H1 (cell line): ENCODE measurements around the gene DACT3. TPM values are rescaled to one million over a fixed set of nuclear protein-coding genes. Genes with fewer than 3 reads are reported as not detected.

Source experiments
- KDM4A ChIP-seq: IDR thresholded peaks from one replicate; pipeline ENCODE4 v1.7.1; 2012; ENCODE audit warnings: low read depth, mild to moderate bottlenecking, moderate library complexity, low read length, inconsistent platforms; ENCODE audit not compliant: severe bottlenecking
- RAD21 ChIP-seq, 2 experiments: IDR thresholded peaks in 1 of 2; conservative IDR thresholded peaks in 1 of 2; 2 replicates each; pipeline ENCODE4 v1.6.1; 2011; ENCODE audit warnings: low read depth in 2 of 2, low read length in 2 of 2, improper control_type of control experiment in 1 of 2, inconsistent platforms in 1 of 2, mild to moderate bottlenecking in 1 of 2, moderate library complexity in 1 of 2
- polyA plus RNA-seq, 7 experiments: library from polyadenylated mRNA; depleted of rRNA in 3 of 7; stranded (reverse) in 5 of 7; unstranded in 2 of 7; fragments of >200 nt in 5 of 7; fragments of 200-250 nt in 2 of 7; gene quantifications; 1 replicate in 5 of 7; 2 replicates in 1 of 7; 4 replicates in 1 of 7; pipeline versions ENCODE4 v1.2.1 to v1.2.3, GENCODE V29; 2011 to 2013; ENCODE audit warnings: missing spikeins in 2 of 7, mixed read lengths in 2 of 7
- total RNA-seq: library from RNA; stranded (reverse); fragmentation: NEBNext Ultra II Directional; extraction: Animal tissue kit (Norgen Biotek cat#: 25700); gene quantifications from 2 replicates; pipeline ENCODE4 v1.2.1, GENCODE V29; 2021
- TF ChIP-seq, protein P1 (sequence below): IDR thresholded peaks from 2 replicates; pipeline ENCODE4 v1.6.1; 2012; ENCODE audit warnings: inconsistent platforms

DACT3 gene
- total and polyA plus RNA-seq, 2 of the 8 experiments (the other 6 are each of a cell fraction or from before 2014, with no cell fraction given): 1.8 to 2.0 TPM

- TF ChIP-seq RAD21 (IDR thresholded peaks at IDR 0.05 in 1 of 2, conservative IDR thresholded peaks at IDR 0.05 in 1 of 2; ENCODE audit: low read depth in 2 of 2, low read length in 2 of 2) (no peak), KDM4A (peak; percentile 86)
- TF ChIP-seq, protein P1, sequence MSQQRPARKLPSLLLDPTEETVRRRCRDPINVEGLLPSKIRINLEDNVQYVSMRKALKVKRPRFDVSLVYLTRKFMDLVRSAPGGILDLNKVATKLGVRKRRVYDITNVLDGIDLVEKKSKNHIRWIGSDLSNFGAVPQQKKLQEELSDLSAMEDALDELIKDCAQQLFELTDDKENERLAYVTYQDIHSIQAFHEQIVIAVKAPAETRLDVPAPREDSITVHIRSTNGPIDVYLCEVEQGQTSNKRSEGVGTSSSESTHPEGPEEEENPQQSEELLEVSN: no peak
- TF ChIP-seq, all 59 proteins: peak for 5
These were observed 11.7 kb downstream of the DACT3 start (continued) for GRCh38 chr19:46648961-46649960.
